ENCODE measurements around the gene HAGHL.

HAGHL gene, protein sequence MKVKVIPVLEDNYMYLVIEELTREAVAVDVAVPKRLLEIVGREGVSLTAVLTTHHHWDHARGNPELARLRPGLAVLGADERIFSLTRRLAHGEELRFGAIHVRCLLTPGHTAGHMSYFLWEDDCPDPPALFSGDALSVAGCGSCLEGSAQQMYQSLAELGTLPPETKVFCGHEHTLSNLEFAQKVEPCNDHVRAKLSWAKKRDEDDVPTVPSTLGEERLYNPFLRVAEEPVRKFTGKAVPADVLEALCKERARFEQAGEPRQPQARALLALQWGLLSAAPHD

GRCh38 chr16:726438-727290 lies at the start of gene HAGHL, which contains the start of gene CCDC78:
HAGHL (plus strand) TSS chr16:727106; CDS start chr16:727510, 404 bp downstream.
CCDC78 (minus strand) TSS chr16:726443; CDS start chr16:726367, 76 bp downstream.
- peak in 44 of 56 donors; percentile 12 to 76 (median 48) for DNase-seq

GRCh38 chr16:677316-678190 lies 49.4 kb upstream of the HAGHL start:
- no peak for DNase-seq

- no peak for DNase-seq
These were observed 48.6 kb upstream of the HAGHL start for GRCh38 chr16:678209-678857.

DNA sequence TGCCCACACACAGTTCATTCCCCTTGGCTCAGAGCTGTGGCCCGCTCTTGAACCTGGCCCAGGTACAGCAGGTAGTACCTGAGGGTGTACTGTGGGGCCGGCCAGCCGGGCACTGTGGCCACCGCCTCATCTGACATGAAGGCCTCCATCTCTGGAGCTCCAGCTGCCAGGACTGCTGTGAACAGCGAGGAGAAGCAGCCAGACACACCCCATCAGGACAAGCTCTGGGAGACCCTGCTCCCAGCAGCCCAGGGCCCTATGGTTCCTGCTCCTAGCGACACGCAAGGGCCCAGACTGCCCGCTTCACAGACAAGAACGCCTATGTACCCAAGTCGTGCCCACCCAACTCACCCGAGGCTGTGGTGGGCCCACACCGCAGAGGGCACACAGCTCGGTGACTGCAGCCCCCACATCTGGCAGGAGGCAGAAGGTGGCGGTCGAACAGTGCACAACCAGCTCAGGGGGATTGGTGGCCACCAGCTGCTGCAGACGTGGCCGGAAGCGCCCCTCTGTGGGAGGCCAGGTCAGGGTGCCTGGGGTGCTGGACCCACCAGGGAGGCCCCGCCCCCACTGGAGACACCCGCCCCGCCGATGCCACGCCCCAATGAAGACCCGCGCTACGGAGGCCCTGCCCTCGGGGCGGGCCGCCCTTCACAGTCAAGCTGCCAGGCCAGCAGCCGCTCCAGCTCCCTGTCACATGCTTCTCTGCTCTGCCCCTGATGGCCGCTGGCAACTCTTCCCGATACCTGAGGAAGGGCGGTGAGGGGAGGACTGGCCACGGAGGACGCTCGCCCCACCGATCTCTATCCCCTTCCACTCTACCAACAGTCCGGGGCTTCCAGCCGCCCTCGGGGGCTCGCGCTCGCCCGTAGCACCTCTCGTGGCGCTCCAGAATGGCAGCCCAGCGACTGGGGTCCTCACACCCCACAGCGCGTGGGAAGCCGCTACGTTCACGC lies 47.8 kb upstream of the HAGHL start:
- peak in 43 of 56 donors; percentile 32 to 79 (median 64) for DNase-seq

DNA sequence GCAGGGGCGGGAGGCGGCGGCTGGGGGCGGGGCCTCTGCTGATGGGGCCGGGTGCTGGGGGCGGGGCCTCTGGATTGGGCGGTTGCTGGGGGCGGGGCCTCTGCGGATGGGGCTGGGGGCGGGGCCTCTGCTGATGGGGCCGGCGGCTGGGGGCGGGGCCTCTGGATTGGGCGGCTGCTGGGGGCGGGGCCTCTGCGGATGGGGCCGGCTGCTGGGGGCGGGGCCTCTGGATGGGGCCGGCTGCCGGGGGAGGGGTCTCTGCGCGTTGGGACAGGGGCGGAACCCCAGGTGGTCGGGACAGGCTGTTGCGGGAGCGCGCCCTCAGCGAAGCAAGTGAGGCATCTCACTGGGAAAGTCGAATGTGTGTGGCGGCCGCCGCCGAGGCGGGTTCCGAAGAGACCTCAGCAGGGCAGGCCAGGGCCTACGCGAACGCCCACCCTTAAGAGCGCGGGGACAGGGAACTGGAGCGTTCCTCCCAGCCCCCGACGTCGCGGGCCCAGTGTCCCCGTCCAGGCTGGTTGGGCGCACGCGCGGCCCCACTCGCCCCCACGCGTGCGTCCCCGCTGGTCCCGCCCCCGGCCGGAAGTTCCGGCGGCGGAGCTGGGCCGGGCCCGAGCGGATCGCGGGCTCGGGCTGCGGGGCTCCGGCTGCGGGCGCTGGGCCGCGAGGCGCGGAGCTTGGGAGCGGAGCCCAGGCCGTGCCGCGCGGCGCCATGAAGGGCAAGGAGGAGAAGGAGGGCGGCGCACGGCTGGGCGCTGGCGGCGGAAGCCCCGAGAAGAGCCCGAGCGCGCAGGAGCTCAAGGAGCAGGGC lies 46.9 kb upstream of the HAGHL start, which contains the start of gene STUB1:
TSS of gene STUB1 (plus strand) at position 597 of the 811 bp plus-strand sequence. CDS start at position 713, 116 bp downstream.
- peak; percentile 50 to 97 (median 90) for DNase-seq

DNA sequence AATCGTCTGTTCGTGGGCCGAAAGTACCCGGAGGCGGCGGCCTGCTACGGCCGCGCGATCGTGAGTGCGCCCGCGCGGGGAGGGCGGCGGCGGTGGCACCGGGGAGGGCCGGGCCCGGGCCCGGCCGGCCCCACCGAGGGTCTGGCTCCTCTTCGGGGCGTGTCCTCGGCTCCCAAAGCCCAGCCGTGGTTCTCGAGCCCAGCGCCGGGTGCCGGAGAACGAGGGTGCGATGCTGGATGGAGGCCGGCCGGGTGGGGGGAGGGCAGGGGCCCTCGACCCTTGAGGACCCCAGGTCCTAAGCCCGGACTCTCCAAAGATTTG lies 46.3 kb upstream of the HAGHL start:
- DNase-seq = no peak

GRCh38 chr16:680967-681745 lies 45.8 kb upstream of the HAGHL start:
- DNase-seq = peak in 3 of 56 donors; percentile 15 to 27 (median 16)

DNA sequence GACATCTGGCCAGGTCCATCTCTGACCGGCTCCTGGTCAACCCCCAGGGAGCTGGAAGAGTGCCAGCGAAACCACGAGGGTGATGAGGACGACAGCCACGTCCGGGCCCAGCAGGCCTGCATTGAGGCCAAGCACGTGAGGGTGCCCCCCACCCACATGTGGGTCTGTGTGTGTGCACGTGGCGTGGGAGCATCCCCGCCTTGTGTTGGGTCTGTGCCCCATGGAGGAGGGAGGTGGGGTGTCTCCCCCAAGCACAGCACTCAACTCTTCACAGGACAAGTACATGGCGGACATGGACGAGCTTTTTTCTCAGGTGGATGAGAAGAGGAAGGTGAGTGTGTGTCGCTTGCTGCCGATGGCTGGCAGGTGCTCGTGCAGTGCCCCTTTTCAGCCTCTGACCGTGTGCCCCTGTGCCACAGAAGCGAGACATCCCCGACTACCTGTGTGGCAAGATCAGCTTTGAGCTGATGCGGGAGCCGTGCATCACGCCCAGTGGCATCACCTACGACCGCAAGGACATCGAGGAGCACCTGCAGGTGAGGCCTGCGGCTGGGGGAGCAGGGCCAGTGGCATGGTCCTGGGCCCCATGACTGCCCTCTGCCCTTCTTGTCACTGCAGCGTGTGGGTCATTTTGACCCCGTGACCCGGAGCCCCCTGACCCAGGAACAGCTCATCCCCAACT lies 45.0 kb upstream of the HAGHL start:
- no peak for DNase-seq

DNA sequence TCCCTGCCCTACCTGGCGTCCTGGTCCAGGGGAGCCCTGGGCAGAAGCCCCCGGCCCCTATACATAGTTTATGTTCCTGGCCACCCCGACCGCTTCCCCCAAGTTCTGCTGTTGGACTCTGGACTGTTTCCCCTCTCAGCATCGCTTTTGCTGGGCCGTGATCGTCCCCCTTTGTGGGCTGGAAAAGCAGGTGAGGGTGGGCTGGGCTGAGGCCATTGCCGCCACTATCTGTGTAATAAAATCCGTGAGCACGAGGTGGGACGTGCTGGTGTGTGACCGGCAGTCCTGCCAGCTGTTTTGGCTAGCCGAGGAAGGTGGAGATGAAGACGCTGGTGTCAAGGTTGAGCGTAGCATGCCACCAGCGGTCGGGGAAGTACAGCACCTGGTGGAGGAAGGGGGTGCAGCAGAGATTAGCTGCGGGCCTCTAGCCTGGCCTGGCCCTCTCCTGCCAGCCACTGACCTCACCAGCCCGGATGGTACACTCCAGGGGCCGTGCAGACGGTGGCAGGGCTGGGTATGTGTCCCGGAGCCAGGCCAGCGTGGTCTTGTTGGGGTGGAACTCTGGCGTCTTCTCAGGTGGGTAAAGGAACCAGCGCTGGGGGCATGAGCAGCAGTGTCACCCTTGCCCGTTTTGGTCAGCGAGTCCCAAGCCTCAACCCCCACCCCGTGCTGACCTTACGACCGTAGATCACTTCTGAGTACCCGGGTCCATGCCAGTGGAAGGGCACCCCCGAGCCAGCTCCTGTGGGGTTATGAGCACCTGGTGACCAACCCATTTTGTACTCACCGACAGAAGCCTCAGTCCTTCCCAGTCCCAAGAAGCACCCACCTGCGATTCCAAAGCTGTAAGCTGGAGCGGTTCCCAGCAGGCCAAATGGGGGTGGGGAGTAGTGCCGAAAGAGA lies 44.2 kb upstream of the HAGHL start:
- no peak for DNase-seq

DNA sequence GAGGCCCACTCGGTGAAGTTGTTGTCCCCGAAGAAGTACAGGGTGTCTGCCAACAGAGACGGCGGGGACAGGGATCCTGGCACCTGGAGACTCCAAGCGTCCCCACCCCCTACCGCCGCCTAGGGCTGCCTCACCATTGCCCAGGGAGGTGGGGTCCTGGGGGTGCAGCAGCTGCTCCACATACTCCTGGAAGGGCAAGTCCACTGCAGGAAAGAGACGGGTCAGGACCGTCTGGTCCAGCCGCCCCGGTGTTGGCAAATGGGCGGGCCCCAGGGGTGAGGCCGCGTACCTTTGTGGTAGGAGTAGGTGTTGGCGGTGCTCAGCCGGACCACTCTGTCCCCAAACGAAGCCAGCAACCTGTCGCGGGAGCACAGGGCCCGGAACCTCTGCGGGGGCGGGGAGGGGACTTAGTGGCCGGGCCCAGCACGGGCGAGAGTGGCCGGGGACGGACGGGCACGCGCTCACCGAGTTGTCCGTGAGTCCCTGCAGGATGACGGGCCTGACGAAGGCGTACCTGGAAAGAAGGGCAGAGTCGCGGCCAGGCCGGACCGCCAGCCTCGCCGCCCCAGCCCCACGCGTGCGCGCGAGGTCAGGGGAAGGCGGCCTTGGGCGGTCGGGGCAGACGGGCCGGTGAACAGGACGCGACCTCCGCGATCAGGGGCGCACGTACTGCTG lies 43.4 kb upstream of the HAGHL start:
- DNase-seq = no peak

DNA sequence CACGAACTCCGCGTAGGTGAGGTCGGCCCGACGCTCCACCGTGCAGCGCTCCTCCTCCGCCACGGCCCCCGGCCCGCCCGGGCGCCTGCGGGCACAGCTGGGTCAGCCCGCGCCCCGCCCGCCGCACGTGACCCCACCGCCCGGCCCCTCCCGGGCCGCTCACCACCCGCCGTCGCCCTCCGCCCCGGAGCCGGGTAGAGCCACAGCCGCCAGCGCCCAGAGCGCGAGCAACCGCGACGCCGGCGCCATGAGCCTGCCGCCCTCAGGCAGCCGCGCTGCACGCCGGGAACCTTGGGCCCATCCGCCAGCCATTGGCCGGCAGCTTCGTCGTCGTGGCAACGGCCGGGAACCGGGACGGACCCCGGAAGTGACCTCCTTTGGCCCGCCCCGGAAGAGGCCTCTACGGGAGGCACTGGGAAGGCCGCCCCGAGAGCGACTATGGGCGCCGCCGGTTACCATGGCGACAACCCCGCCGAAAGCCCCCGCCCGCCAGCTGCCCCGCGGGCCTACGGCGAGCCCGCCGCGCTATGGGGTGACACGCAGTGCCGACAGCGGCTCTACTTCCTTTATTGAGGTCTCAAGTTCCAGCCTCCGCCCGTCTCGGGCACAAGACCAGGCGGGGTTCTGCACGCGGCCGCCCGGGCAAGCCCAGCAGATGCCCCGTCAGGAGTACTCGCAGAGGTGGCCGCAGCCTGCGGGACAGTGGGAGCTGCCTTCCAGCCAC lies 42.7 kb upstream of the HAGHL start, which contains the start of gene JMJD8:
TSS of gene JMJD8 (minus strand) at position 264 of the 724 bp plus-strand sequence. CDS start at position 249, 15 bp downstream.
- DNase-seq = peak; percentile 72 to 97 (median 92)

DNA sequence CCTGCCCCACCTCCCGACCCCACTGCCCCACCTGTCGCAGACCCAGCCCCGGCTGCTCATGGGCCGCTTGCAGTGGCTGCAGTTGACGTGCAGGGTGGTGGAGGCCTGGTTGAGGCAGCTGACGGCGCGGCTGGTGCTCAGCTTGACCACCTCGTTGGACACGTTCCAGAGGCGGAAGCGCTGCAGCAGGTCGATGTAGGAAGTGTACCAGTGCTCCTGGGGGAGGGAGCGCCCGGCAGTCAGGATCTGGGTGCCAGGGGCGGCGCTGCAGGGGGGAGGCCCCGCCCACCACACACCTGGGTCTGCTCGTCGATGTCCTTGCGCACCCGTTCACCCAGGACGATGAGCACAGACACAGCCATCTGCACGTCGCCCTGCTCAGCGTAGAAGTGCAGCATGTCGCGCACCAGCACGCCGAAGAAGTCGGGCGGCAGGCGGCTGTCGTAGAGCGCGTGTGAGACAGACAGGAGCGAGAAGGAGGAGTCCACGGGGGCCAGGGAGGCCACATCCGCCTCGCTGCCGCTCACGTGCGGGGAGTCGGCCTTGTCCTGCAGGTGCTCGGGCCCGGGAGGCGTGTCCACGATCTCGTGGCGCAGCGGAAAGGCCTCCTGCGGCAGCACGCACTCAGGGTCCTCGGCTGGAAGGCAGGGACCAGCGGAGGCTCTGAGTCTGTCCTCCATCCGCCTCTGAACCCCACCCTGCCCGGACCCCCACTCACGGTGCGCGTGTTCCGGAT lies 41.8 kb upstream of the HAGHL start:
- peak in 1 of 56 donors; percentile 31 for DNase-seq

DNA sequence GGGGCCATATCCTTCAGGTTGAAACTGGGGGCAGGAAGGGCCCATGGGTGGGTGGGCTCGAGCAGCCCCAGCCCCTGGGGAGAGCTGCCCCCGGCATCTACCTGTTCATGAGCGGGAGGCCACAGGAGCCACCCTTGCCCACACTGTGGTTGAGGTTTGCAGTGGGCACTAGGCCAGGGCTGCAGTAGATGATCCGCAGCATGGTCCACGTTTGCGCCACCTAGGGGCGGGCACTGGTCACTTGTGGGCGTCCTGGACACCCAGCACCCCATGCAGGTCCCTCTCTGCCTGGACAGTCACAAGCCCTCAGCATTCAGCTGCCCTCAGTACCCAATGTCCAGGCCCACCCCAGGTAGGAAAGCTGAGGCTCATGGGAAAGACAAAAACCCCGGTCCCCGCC lies 40.9 kb upstream of the HAGHL start:
- DNase-seq = peak in 1 of 56 donors; percentile 20
